Osteoblast (primary cell): Measurements from ENCODE around the gene SWAP70. TPM values are rescaled to one million over a fixed set of nuclear protein-coding genes. Genes with fewer than 3 reads are reported as not detected.
A peak's percentile ranks its signal among the peaks of the same experiment; 100 is the strongest.

Experiments
- DNase-seq: peaks from one replicate; pipeline ENCODE4 v3.0.0; 2011; ENCODE audit warnings: low spot score, mixed read lengths; ENCODE audit not compliant: insufficient read length; ENCODE audit errors: missing footprints
- H2AFZ ChIP-seq: 2 replicates; pipeline ENCODE4 v1.6.0; 2011; ENCODE audit warnings: mild to moderate bottlenecking, low read length
- H3K27ac ChIP-seq: 2 replicates; pipeline ENCODE4 v1.5.1; 2011; ENCODE audit warnings: mild to moderate bottlenecking, low read depth, low read length, moderate library complexity
- H3K27me3 ChIP-seq: 2 replicates; pipeline ENCODE4 v1.6.0; 2012; ENCODE audit warnings: mild to moderate bottlenecking, control low read depth, inconsistent platforms, low read length, moderate library complexity; ENCODE audit not compliant: insufficient read depth
- H3K36me3 ChIP-seq: 2 replicates; pipeline ENCODE4 v1.5.1; 2011; ENCODE audit warnings: mild to moderate bottlenecking, low read length, control low read depth, moderate library complexity; ENCODE audit not compliant: insufficient read depth
- H3K4me1 ChIP-seq: 2 replicates; pipeline ENCODE4 v1.5.1; 2011; ENCODE audit warnings: mild to moderate bottlenecking, low read length, control low read depth, moderate library complexity; ENCODE audit not compliant: insufficient read depth
- H3K4me2 ChIP-seq: 2 replicates; pipeline ENCODE4 v1.6.0; 2011; ENCODE audit warnings: mild to moderate bottlenecking, low read length; ENCODE audit not compliant: insufficient read depth
- H3K4me3 ChIP-seq: fragments of 200-600 bp; sonication (generic); 3 replicates; pipeline ENCODE4 v1.5.1; 2012; ENCODE audit warnings: mild to moderate bottlenecking, low read length, inconsistent platforms; ENCODE audit not compliant: insufficient read depth
- H3K79me2 ChIP-seq: 2 replicates; pipeline ENCODE4 v1.6.0; 2012; ENCODE audit warnings: mild to moderate bottlenecking, low read length, control low read depth, inconsistent platforms; ENCODE audit not compliant: insufficient read depth
- H3K9me3 ChIP-seq: 2 replicates; pipeline ENCODE4 v1.5.1; 2011; ENCODE audit warnings: low read depth, low read length, control low read depth
- H4K20me1 ChIP-seq: 2 replicates; pipeline ENCODE4 v1.6.0; 2012; ENCODE audit warnings: mild to moderate bottlenecking, low read length, control low read depth; ENCODE audit not compliant: insufficient read depth
- CTCF ChIP-seq: IDR thresholded peaks from 2 replicates; pipeline ENCODE4 v1.5.1; 2011; ENCODE audit warnings: mild to moderate bottlenecking, low read depth, low read length, moderate library complexity; ENCODE audit errors: extremely low read depth
- total RNA-seq: library from RNA; depleted of rRNA; stranded (reverse); fragments of >200 nt; gene quantifications from 2 replicates; pipeline ENCODE4 v1.2.3, GENCODE V29; 2012

Gene SWAP70
- total RNA-seq, 1 donor: 62.2 TPM

GRCh38 chr11:9787981-9788521 is 124.2 kb downstream of the SWAP70 start:
- peak; percentile 90 for DNase-seq
- no peak for TF ChIP-seq CTCF
- no peaks in the 10 kb centered on the region for H3K27me3 ChIP-seq
- H3K4me1 ChIP-seq: peaks cover 22% of the 10 kb centered on the region
- H3K79me2 ChIP-seq: no peaks in the 10 kb centered on the region
- no peaks in the 10 kb centered on the region for H3K9me3 ChIP-seq
- no peaks in the 10 kb centered on the region for H4K20me1 ChIP-seq
- no peak overlapping the region for H3K4me2 ChIP-seq
- peaks cover 43% of the 10 kb centered on the region for H3K36me3 ChIP-seq
- peak overlapping the region; percentile 82 for H3K27ac ChIP-seq
- no peak overlapping the region for H2AFZ ChIP-seq
- no peak overlapping the region for H3K4me3 ChIP-seq

GRCh38 chr11:9789910-9790309 is 126.0 kb downstream of the SWAP70 start:
- no peaks in the 10 kb centered on the region for H3K79me2 ChIP-seq
- peaks cover 22% of the 10 kb centered on the region for H3K4me1 ChIP-seq
- DNase-seq: no peak
- no peak overlapping the region for H3K27ac ChIP-seq
- no peak for TF ChIP-seq CTCF
- peaks cover 31% of the 10 kb centered on the region for H3K36me3 ChIP-seq
- no peaks in the 10 kb centered on the region for H3K9me3 ChIP-seq
- H3K4me2 ChIP-seq: no peak overlapping the region
- no peaks in the 10 kb centered on the region for H4K20me1 ChIP-seq
- no peaks in the 10 kb centered on the region for H3K27me3 ChIP-seq
- H2AFZ ChIP-seq: no peak overlapping the region
- H3K4me3 ChIP-seq: no peak overlapping the region

DNA sequence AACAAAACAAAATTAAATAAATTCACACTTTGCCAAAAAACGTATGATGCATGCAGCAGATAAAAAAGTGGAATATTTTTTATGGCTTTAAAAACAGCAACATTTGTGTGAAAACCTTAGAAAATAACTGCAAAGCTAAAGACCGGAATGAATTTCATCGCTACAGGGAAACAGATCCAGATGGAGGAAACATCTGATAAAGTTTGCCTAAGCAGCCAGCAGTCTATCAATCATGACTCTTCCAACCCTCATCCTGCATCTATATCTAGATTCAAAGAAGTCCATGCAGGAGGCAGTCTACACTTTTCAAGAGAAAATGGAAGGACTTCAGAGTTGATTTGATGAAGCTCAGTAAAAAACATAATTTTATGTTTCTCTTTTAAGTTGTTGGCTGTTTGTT is 126.8 kb downstream of the SWAP70 start:
- TF ChIP-seq CTCF: no peak
- Histone ChIP-seq H3K27me3 (no peaks in the 10 kb centered on the region), H3K36me3 (peaks cover 25% of the 10 kb centered on the region), H3K4me1 (peaks cover 22% of the 10 kb centered on the region), H3K4me3 (no peak overlapping the region), H3K27ac (no peak overlapping the region), H3K4me2 (no peak overlapping the region), H3K79me2 (no peaks in the 10 kb centered on the region), H4K20me1 (no peaks in the 10 kb centered on the region), H3K9me3 (no peaks in the 10 kb centered on the region), H2AFZ (no peak overlapping the region)
- no peak for DNase-seq

DNA sequence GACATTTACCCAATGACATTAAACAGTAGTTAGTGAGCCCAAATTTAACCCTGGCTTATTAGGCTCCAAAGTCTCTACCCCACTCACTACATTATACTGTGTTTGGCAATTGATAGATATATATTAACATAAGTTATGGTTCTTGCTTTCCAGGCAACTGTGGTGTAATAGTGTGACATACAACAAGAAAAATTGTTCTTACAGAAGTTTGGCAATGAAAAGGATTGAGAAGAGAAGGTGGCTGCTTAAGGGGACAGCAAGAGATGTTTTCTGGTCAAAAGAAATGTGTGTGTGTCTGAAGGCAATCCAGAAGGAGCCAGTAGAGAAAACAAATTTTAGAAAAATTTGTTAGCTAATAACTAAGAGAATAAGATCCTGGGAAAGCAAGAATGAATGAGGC is 132.4 kb downstream of the SWAP70 start:
- no peak for DNase-seq
- Histone ChIP-seq H3K4me2 (no peak overlapping the region), H2AFZ (no peak overlapping the region), H3K4me3 (no peak overlapping the region), H3K36me3 (peaks cover 10% of the 10 kb centered on the region), H3K27ac (no peak overlapping the region), H3K27me3 (no peaks in the 10 kb centered on the region), H3K79me2 (no peaks in the 10 kb centered on the region), H3K4me1 (peaks cover 24% of the 10 kb centered on the region), H3K9me3 (no peaks in the 10 kb centered on the region), H4K20me1 (no peaks in the 10 kb centered on the region)
- no peak for TF ChIP-seq CTCF
